Esophagus muscularis mucosa (tissue), 4 donors: ENCODE data around the gene MGARP.

Source experiments
- EP300 ChIP-seq: sonication (generic); formaldehyde crosslinking; IDR thresholded peaks from one replicate; pipeline ENCODE4 v1.6.1; 2017; ENCODE audit warnings: antibody characterized with exemption
- POLR2A ChIP-seq: fragments of 450-650 bp; IDR thresholded peaks from one replicate; pipeline ENCODE4 v1.6.1; 2017; ENCODE audit warnings: antibody characterized with exemption, moderate library complexity, mild to moderate bottlenecking, low read depth
- TF ChIP-seq, protein P1 (sequence below), 3 experiments: fragments of 200-600 bp in 2 of 3; fragments of 450-650 bp in 1 of 3; sonication (generic) in 2 of 3; IDR thresholded peaks; one replicate each; pipeline ENCODE4 v1.5.1; 2017 to 2019; ENCODE audit warnings: antibody characterized with exemption in 3 of 3, mild to moderate bottlenecking in 2 of 3, moderate library complexity in 1 of 3

DNA sequence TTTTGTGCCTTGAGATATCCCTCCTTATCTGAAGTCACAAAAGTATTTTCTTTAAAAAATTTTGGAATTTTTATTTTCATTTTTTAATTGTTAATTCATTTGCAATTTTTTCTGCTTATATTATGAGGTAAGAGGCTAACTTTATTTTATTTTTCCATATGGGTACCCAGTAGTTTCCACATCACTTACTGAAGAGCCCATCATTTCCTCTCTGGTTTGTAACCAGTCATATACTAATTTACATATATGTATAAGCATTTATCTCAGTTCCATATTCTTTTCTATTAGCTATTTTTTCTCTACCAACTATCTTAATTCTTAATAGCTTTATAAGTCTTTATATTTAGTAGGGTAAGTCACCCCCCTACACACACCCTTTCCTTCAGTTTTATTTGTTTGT is 27.0 kb downstream of the MGARP start:
- TF ChIP-seq, protein P1, sequence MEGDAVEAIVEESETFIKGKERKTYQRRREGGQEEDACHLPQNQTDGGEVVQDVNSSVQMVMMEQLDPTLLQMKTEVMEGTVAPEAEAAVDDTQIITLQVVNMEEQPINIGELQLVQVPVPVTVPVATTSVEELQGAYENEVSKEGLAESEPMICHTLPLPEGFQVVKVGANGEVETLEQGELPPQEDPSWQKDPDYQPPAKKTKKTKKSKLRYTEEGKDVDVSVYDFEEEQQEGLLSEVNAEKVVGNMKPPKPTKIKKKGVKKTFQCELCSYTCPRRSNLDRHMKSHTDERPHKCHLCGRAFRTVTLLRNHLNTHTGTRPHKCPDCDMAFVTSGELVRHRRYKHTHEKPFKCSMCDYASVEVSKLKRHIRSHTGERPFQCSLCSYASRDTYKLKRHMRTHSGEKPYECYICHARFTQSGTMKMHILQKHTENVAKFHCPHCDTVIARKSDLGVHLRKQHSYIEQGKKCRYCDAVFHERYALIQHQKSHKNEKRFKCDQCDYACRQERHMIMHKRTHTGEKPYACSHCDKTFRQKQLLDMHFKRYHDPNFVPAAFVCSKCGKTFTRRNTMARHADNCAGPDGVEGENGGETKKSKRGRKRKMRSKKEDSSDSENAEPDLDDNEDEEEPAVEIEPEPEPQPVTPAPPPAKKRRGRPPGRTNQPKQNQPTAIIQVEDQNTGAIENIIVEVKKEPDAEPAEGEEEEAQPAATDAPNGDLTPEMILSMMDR (IDR thresholded peaks at IDR 0.05): no peak
- TF ChIP-seq POLR2A (no peak), EP300 (no peak)
